ENCODE measurements around the gene GNG7. TPM values are rescaled to one million over a fixed set of nuclear protein-coding genes. Genes with fewer than 3 reads are reported as not detected.
"Not testable (repeated sequence)": the region's sequence is repeated elsewhere in the genome, so short reads cannot be mapped to it uniquely, and the experiment has no call there.

GNG7 gene
- total RNA-seq, 1 donor from 2014 or later = 8.5 TPM

GRCh38 chr19:2524840-2525723 is 177.4 kb downstream of the GNG7 start:
- Mint-ChIP-seq H3K36me3 (no peaks in the 10 kb centered on the region), H3K4me1 (peaks cover 33% of the 10 kb centered on the region), H3K4me3 (no peak overlapping the region), H3K9me3 (no peaks in the 10 kb centered on the region), H3K27ac (no peak overlapping the region), H3K27me3 (ENCODE audit: low read depth) (no peaks in the 10 kb centered on the region)
- DNase-seq (ENCODE audit: low spot score in 2 of 2, unreplicated experiment in 2 of 2) = no peak
- TF ChIP-seq, protein P1, sequence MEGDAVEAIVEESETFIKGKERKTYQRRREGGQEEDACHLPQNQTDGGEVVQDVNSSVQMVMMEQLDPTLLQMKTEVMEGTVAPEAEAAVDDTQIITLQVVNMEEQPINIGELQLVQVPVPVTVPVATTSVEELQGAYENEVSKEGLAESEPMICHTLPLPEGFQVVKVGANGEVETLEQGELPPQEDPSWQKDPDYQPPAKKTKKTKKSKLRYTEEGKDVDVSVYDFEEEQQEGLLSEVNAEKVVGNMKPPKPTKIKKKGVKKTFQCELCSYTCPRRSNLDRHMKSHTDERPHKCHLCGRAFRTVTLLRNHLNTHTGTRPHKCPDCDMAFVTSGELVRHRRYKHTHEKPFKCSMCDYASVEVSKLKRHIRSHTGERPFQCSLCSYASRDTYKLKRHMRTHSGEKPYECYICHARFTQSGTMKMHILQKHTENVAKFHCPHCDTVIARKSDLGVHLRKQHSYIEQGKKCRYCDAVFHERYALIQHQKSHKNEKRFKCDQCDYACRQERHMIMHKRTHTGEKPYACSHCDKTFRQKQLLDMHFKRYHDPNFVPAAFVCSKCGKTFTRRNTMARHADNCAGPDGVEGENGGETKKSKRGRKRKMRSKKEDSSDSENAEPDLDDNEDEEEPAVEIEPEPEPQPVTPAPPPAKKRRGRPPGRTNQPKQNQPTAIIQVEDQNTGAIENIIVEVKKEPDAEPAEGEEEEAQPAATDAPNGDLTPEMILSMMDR (IDR thresholded peaks at IDR 0.05; ENCODE audit: unreplicated experiment) = no peak

DNA sequence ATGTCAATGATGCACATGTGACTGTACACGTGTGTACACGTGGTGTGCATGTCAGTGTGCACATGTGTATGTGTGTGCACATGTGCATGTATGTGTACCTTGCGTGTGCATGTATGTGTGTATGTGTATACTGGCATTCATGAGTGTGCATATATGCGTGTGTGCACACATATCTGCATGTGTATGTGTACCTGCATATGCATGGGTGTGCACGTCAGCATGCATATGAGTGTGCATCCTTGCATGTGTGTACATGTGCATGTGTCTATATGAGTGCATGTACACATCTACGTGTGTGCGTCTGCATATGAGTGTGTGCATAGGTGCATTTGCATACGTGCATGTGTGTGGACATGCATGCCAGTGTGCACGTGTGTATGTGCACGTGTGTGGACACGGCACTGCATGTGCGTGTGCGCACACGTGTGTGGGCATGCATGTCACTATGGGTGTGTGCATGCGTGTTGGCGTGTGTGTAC is 178.1 kb downstream of the GNG7 start:
- no peak for DNase-seq (ENCODE audit: low spot score in 2 of 2, unreplicated experiment in 2 of 2)
- TF ChIP-seq, protein P1 (IDR thresholded peaks at IDR 0.05; ENCODE audit: unreplicated experiment) = no peak
- Mint-ChIP-seq H3K36me3 (no peaks in the 10 kb centered on the region), H3K4me3 (no peak overlapping the region), H3K27ac (peak overlapping the region; percentile 87), H3K9me3 (no peaks in the 10 kb centered on the region), H3K4me1 (peaks cover 29% of the 10 kb centered on the region), H3K27me3 (ENCODE audit: low read depth) (no peaks in the 10 kb centered on the region)

DNA sequence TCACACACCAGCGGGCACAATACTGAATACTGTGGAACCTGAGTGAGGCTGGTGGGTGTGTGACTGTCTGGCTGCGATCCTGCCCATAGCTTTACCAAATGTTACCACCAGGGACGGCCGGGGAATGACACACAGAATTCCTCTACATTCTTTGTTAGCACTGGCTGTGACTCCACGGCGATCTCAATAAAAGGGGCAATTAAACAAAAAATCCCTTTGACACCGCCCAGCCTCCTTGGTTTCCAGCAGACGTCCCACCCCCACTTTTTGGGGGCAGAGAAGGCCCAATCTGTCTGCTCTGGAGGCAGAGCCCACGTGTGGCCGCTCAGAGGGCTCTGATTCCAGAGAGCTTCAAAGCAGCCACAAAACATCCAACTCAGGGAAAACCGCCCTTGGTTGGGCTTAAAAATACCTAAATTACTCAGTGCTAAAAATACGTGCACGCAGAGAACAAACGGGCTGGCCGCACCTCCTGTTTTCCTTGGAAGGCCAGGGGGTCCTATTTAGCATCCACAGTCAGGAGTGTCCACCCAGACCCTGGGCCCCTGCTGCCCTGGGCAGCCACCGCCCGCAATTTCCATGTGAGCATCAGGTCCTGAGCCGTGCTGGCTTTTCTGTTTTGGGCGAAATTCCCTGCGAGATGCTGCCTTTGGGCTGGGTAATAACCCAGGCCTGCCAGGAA is 178.7 kb downstream of the GNG7 start:
- no peak for DNase-seq (ENCODE audit: low spot score in 2 of 2, unreplicated experiment in 2 of 2)
- Mint-ChIP-seq H3K9me3 (no peaks in the 10 kb centered on the region), H3K4me3 (no peak overlapping the region), H3K4me1 (peaks cover 26% of the 10 kb centered on the region), H3K27ac (peak overlapping the region; percentile 87), H3K36me3 (no peaks in the 10 kb centered on the region), H3K27me3 (ENCODE audit: low read depth) (no peaks in the 10 kb centered on the region)
- TF ChIP-seq, protein P1 (IDR thresholded peaks at IDR 0.05; ENCODE audit: unreplicated experiment) = peak; percentile 32

- H3K36me3 Mint-ChIP-seq = peaks cover 4% of the 10 kb centered on the region
- no peak for DNase-seq (ENCODE audit: low spot score in 2 of 2, unreplicated experiment in 2 of 2)
- peaks cover 30% of the 10 kb centered on the region for H3K4me1 Mint-ChIP-seq
- no peak overlapping the region for H3K27ac Mint-ChIP-seq
- TF ChIP-seq, protein P1 (IDR thresholded peaks at IDR 0.05; ENCODE audit: unreplicated experiment) = no peak
- no peak overlapping the region for H3K4me3 Mint-ChIP-seq
- H3K9me3 Mint-ChIP-seq = peaks cover 3% of the 10 kb centered on the region
- H3K27me3 Mint-ChIP-seq (ENCODE audit: low read depth) = no peaks in the 10 kb centered on the region
Observed at GRCh38 chr19:2519482-2519881, 183.0 kb downstream of the GNG7 start.

DNA sequence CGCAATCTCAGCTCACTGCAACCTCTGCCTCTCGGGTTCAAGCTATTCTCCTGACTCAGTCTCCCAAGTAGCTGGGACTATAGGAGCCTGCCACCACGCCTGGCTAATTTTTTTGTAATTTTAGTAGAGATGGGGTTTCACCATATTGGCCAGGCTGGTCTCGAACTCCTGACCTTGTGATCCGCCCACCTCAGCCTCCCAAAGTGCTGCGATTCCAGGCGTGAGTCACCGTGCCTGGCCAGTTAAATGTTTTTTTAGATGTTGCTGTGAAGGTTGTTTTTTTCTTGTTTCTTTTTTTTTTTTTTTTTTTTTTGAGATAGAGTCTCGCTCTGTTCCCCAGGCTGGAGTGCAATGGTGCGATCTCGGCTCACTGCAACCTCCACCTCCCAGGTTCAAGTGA is 183.6 kb downstream of the GNG7 start:
- not testable (repeated sequence) for H3K27me3 Mint-ChIP-seq (ENCODE audit: low read depth); H3K4me3 Mint-ChIP-seq; H3K9me3 Mint-ChIP-seq; H3K27ac Mint-ChIP-seq; H3K36me3 Mint-ChIP-seq; DNase-seq (ENCODE audit: low spot score in 2 of 2, unreplicated experiment in 2 of 2)
- peaks cover 23% of the 10 kb centered on the region for H3K4me1 Mint-ChIP-seq
